Measurements from ENCODE around the gene TRAPPC14.
"Not testable (repeated sequence)": the region's sequence is repeated elsewhere in the genome, so short reads cannot be mapped to it uniquely, and the experiment has no call there.

The TRAPPC14 gene

GRCh38 chr7:100192969-100193368, 34.4 kb upstream of the TRAPPC14 start:
- Mint-ChIP-seq H3K9me3 (no peaks in the 10 kb centered on the region), H3K27ac (no peak overlapping the region), H3K36me3 (ENCODE audit: low read depth) (no peaks in the 10 kb centered on the region), H3K27me3 (ENCODE audit: low read depth) (no peaks in the 10 kb centered on the region), H3K4me1 (no peaks in the 10 kb centered on the region), H3K4me3 (no peak overlapping the region)
- no peak for TF ChIP-seq CTCF (IDR thresholded peaks at IDR 0.05; ENCODE audit: unreplicated experiment in 3 of 3)

- not testable (repeated sequence) for H3K4me1 Mint-ChIP-seq; H3K36me3 Mint-ChIP-seq (ENCODE audit: low read depth); H3K27me3 Mint-ChIP-seq (ENCODE audit: low read depth); H3K27ac Mint-ChIP-seq; H3K4me3 Mint-ChIP-seq; H3K9me3 Mint-ChIP-seq
Measured at GRCh38 chr7:100192281-100192862, 33.8 kb upstream of the TRAPPC14 start.

- no peak for TF ChIP-seq CTCF (IDR thresholded peaks at IDR 0.05; ENCODE audit: unreplicated experiment in 3 of 3)
- H3K27ac Mint-ChIP-seq: no peak overlapping the region
- no peaks in the 10 kb centered on the region for H3K9me3 Mint-ChIP-seq
- H3K27me3 Mint-ChIP-seq (ENCODE audit: low read depth): no peaks in the 10 kb centered on the region
- H3K4me3 Mint-ChIP-seq: no peak overlapping the region
- no peaks in the 10 kb centered on the region for H3K4me1 Mint-ChIP-seq
- no peaks in the 10 kb centered on the region for H3K36me3 Mint-ChIP-seq (ENCODE audit: low read depth)
Measured at GRCh38 chr7:100191775-100192174, 33.3 kb upstream of the TRAPPC14 start.

GRCh38 chr7:100190048-100190711, 31.7 kb upstream of the TRAPPC14 start:
- Mint-ChIP-seq H3K27ac (no peak overlapping the region), H3K27me3 (ENCODE audit: low read depth) (no peaks in the 10 kb centered on the region), H3K4me1 (no peaks in the 10 kb centered on the region), H3K36me3 (ENCODE audit: low read depth) (no peaks in the 10 kb centered on the region), H3K9me3 (no peaks in the 10 kb centered on the region), H3K4me3 (no peak overlapping the region)
- peak; percentile 29 to 41 (median 40) for TF ChIP-seq CTCF (IDR thresholded peaks at IDR 0.05; ENCODE audit: unreplicated experiment in 3 of 3)

DNA sequence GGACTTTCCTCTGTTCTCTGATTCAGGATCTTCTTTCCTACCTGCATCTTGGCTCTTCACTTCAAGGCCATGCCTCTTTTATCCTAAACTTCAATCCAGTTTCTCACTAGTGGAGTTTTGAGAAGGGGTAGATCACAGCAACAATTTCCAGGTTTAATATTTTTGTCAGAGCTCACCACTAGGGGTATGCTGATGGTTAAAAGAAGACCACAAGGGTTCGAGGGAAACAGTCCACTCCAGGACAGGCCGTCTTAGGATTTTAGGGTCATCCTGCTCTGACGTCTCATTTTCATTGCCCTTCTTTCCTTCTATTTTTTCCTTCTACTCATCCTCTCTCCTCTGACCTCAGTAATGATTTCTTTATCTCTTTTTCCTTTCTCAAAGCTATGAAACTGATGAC, 30.5 kb upstream of the TRAPPC14 start:
- no peak overlapping the region for H3K27ac Mint-ChIP-seq
- no peaks in the 10 kb centered on the region for H3K27me3 Mint-ChIP-seq (ENCODE audit: low read depth)
- no peaks in the 10 kb centered on the region for H3K36me3 Mint-ChIP-seq (ENCODE audit: low read depth)
- no peaks in the 10 kb centered on the region for H3K9me3 Mint-ChIP-seq
- TF ChIP-seq CTCF (IDR thresholded peaks at IDR 0.05; ENCODE audit: unreplicated experiment in 3 of 3): no peak
- H3K4me3 Mint-ChIP-seq: no peak overlapping the region
- no peaks in the 10 kb centered on the region for H3K4me1 Mint-ChIP-seq

GRCh38 chr7:100185726-100186125, 27.2 kb upstream of the TRAPPC14 start:
- no peak overlapping the region for H3K4me3 Mint-ChIP-seq
- no peak for TF ChIP-seq CTCF (IDR thresholded peaks at IDR 0.05; ENCODE audit: unreplicated experiment in 3 of 3)
- no peaks in the 10 kb centered on the region for H3K36me3 Mint-ChIP-seq (ENCODE audit: low read depth)
- no peaks in the 10 kb centered on the region for H3K4me1 Mint-ChIP-seq
- H3K27me3 Mint-ChIP-seq (ENCODE audit: low read depth): peaks cover 12% of the 10 kb centered on the region
- H3K27ac Mint-ChIP-seq: no peak overlapping the region
- H3K9me3 Mint-ChIP-seq: no peaks in the 10 kb centered on the region

DNA sequence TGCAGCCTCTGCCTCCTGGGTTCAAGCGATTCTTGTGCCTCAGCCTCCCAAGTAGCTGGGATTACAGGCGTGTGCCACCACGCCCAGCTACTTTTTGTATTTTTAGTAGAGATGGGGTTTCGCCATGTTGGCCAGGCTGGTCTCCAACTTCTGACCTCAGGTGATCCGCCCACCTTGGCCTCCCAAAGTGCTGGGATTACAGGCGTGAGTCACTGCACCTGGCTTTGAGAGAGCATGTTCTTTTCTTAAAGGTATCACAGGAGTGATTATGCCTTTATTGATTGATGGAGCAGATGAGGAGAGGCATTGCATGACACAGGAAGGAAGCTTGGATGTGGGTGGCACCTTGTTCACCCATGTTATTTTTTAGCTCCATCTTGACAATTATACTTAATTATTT, 24.6 kb upstream of the TRAPPC14 start:
- H3K4me3 Mint-ChIP-seq; H3K27ac Mint-ChIP-seq; H3K9me3 Mint-ChIP-seq; H3K36me3 Mint-ChIP-seq (ENCODE audit: low read depth); H3K4me1 Mint-ChIP-seq: not testable (repeated sequence)
- peaks cover 16% of the 10 kb centered on the region for H3K27me3 Mint-ChIP-seq (ENCODE audit: low read depth)

DNA sequence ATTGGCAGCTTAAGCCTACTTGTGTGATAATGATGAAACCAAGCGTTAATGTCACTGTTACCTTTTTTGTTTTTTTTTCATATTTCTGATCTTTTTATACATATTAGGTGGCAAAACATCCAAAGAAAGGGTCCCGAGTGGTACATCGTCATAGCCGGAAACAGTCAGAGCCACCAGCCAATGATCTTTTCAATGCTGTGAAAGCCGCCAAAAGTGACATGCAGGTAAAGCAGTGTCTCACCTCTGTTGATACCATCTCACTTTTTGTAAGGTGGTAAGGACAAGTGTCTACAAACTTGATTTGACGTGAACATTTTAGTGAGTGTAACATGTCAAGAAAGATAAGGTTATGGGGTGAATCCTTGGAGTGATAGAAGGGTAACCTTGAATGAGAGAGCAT, 24.1 kb upstream of the TRAPPC14 start:
- not testable (repeated sequence) for H3K27ac Mint-ChIP-seq; H3K4me3 Mint-ChIP-seq; H3K9me3 Mint-ChIP-seq; H3K36me3 Mint-ChIP-seq (ENCODE audit: low read depth); H3K4me1 Mint-ChIP-seq
- peaks cover 16% of the 10 kb centered on the region for H3K27me3 Mint-ChIP-seq (ENCODE audit: low read depth)

- H3K4me3 Mint-ChIP-seq; H3K27ac Mint-ChIP-seq; H3K4me1 Mint-ChIP-seq; H3K36me3 Mint-ChIP-seq (ENCODE audit: low read depth); H3K9me3 Mint-ChIP-seq: not testable (repeated sequence)
- peaks cover 20% of the 10 kb centered on the region for H3K27me3 Mint-ChIP-seq (ENCODE audit: low read depth)
Measured at GRCh38 chr7:100180084-100180483, 21.6 kb upstream of the TRAPPC14 start.
